SK-N-SH treated with all-trans-retinoic acid at 6 μM for 48 hours (cell line): ENCODE measurements around the gene CEACAM16.

Experiments used
- CREB5 ChIP-seq: fragments of 250-450 bp; sonication (Bioruptor Pico); IDR thresholded peaks from 2 replicates; pipeline ENCODE4 v1.5.1; 2020; ENCODE audit warnings: low read depth, mild to moderate bottlenecking, moderate library complexity
- GLIS3 ChIP-seq: fragments of 250-450 bp; sonication (Bioruptor Pico); IDR thresholded peaks from 2 replicates; pipeline ENCODE4 v1.5.0; 2020; ENCODE audit warnings: mild to moderate bottlenecking, moderate library complexity
- TSHZ2 ChIP-seq: fragments of 250-450 bp; sonication (Bioruptor Pico); IDR thresholded peaks from 2 replicates; pipeline ENCODE4 v1.5.0; 2020; ENCODE audit warnings: mild to moderate bottlenecking, moderate library complexity

GRCh38 chr19:44683434-44684210, 15.3 kb upstream of the CEACAM16 start:
- TF ChIP-seq CREB5 (CRISPR knock-in tag), result no peak
- TF ChIP-seq GLIS3, result no peak
- TF ChIP-seq TSHZ2 (CRISPR knock-in tag), result no peak
